WTC11 (cell line): ENCODE measurements around the gene LPGAT1. TPM values are rescaled to one million over a fixed set of nuclear protein-coding genes. Genes with fewer than 3 reads are reported as not detected.

ENCODE experiments used
- ATAC-seq: fragments of 200-7000 bp; cut with Tn5 transposase; 2 replicates; pipeline ENCODE4 v1.10.0; 2021; ENCODE audit warnings: mild to moderate bottlenecking, moderate library complexity
- CTCF ChIA-PET: fragments of 300-600 bp; sonication (Branson Sonifier 250); formaldehyde crosslinking; loops from one replicate; lab custom pipeline; 2021; ENCODE audit warnings: antibody characterized with exemption; lab: Charles Lee
- POLR2A ChIA-PET: fragments of 350-600 bp; sonication (Branson Sonifier 250); formaldehyde crosslinking; loops from one replicate; lab custom pipeline; 2021; ENCODE audit warnings: antibody characterized with exemption; lab: Charles Lee
- DNase-seq: peaks from one replicate; pipeline ENCODE4 v3.0.0; 2021; ENCODE audit warnings: low spot score
- H3K27ac Mint-ChIP-seq: 2 replicates; pipeline ENCODE4 v1.8.0; 2021; ENCODE audit warnings: mixed read lengths
- H3K27me3 Mint-ChIP-seq: 2 replicates; pipeline ENCODE4 v1.8.0; 2021; ENCODE audit warnings: low read depth, mild to moderate bottlenecking, moderate library complexity, mixed read lengths
- H3K36me3 Mint-ChIP-seq: 2 replicates; pipeline ENCODE4 v1.8.0; 2021; ENCODE audit warnings: mixed read lengths
- H3K4me1 Mint-ChIP-seq: 2 replicates; pipeline ENCODE4 v1.8.0; 2022; ENCODE audit warnings: mixed read lengths
- H3K4me3 Mint-ChIP-seq: 2 replicates; pipeline ENCODE4 v1.8.0; 2021; ENCODE audit warnings: mild to moderate bottlenecking, moderate library complexity, mixed read lengths
- H3K9me3 Mint-ChIP-seq: 2 replicates; pipeline ENCODE4 v1.8.0; 2021; ENCODE audit warnings: mixed read lengths
- EMX1 ChIP-seq: fragments of 250-450 bp; sonication (Bioruptor Pico); IDR thresholded peaks from 2 replicates; pipeline ENCODE4 v1.8.0; 2021; ENCODE audit warnings: mild to moderate bottlenecking
- ETV6 ChIP-seq: sonication (generic); formaldehyde crosslinking; IDR thresholded peaks from 2 replicates; pipeline ENCODE4 v1.8.1; 2022; ENCODE audit warnings: mild to moderate bottlenecking, missing genetic modification reagents
- MXD4 ChIP-seq: fragments of 250-450 bp; sonication (Bioruptor Pico); IDR thresholded peaks from 2 replicates; pipeline ENCODE4 v1.8.0; 2021; ENCODE audit warnings: mild to moderate bottlenecking, moderate library complexity, borderline replicate concordance
- MYBL2 ChIP-seq: sonication (generic); formaldehyde crosslinking; IDR thresholded peaks from 2 replicates; pipeline ENCODE4 v1.8.1; 2023; ENCODE audit warnings: mild to moderate bottlenecking, moderate library complexity, missing genetic modification reagents
- NR2C2 ChIP-seq: sonication (generic); formaldehyde crosslinking; IDR thresholded peaks from 2 replicates; pipeline ENCODE4 v1.8.0; 2022; ENCODE audit warnings: mild to moderate bottlenecking, missing genetic modification reagents
- SMAD3 ChIP-seq: sonication (generic); formaldehyde crosslinking; IDR thresholded peaks from 2 replicates; pipeline ENCODE4 v1.8.0; 2022; ENCODE audit warnings: missing genetic modification reagents, mild to moderate bottlenecking, borderline replicate concordance
- TEAD4 ChIP-seq: sonication (generic); formaldehyde crosslinking; IDR thresholded peaks from 2 replicates; pipeline ENCODE4 v1.8.0; 2022; ENCODE audit warnings: mild to moderate bottlenecking, missing genetic modification reagents
- ZNF138 ChIP-seq: sonication (generic); formaldehyde crosslinking; conservative IDR thresholded peaks from 2 replicates; pipeline ENCODE4 v1.8.1; 2022; ENCODE audit warnings: mild to moderate bottlenecking, moderate library complexity, missing genetic modification reagents
- ZNF219 ChIP-seq: sonication (generic); formaldehyde crosslinking; IDR thresholded peaks from 2 replicates; pipeline ENCODE4 v1.8.0; 2023; ENCODE audit warnings: missing genetic modification reagents, mild to moderate bottlenecking, borderline replicate concordance
- ZNF232 ChIP-seq: sonication (generic); formaldehyde crosslinking; IDR thresholded peaks from 2 replicates; pipeline ENCODE4 v1.8.0; 2022; ENCODE audit warnings: mild to moderate bottlenecking, missing genetic modification reagents
- ZNF396 ChIP-seq: fragments of 250-450 bp; sonication (Bioruptor Pico); IDR thresholded peaks from 2 replicates; pipeline ENCODE4 v1.8.0; 2021; ENCODE audit warnings: mild to moderate bottlenecking, moderate library complexity, borderline replicate concordance
- total RNA-seq: library from RNA; stranded (reverse); gene quantifications from 3 replicates; pipeline ENCODE4 v1.2.3, GENCODE V29; 2021
- TF ChIP-seq, protein P1 (sequence below): fragments of 250-450 bp; sonication (Bioruptor Pico); IDR thresholded peaks from 2 replicates; pipeline ENCODE4 v1.9.0; 2021; ENCODE audit warnings: mild to moderate bottlenecking
- TF ChIP-seq, protein P2 (sequence below): sonication (generic); formaldehyde crosslinking; IDR thresholded peaks from 2 replicates; pipeline ENCODE4 v1.8.1; 2023; ENCODE audit warnings: mild to moderate bottlenecking, moderate library complexity, missing genetic modification reagents
- TF ChIP-seq, protein P3 (sequence below): fragments of 250-450 bp; sonication (Bioruptor Pico); IDR thresholded peaks from 2 replicates; pipeline ENCODE4 v1.9.0; 2021; ENCODE audit warnings: mild to moderate bottlenecking
- TF ChIP-seq, protein P4 (sequence below): sonication (generic); formaldehyde crosslinking; IDR thresholded peaks from 2 replicates; pipeline ENCODE4 v1.8.0; 2022; ENCODE audit warnings: mild to moderate bottlenecking, missing genetic modification reagents
- TF ChIP-seq, protein P5 (sequence below): fragments of 250-450 bp; sonication (Bioruptor Pico); conservative IDR thresholded peaks from 2 replicates; pipeline ENCODE4 v1.9.0; 2021; ENCODE audit warnings: mild to moderate bottlenecking
- TF ChIP-seq, protein P6 (sequence below): sonication (generic); formaldehyde crosslinking; conservative IDR thresholded peaks from 2 replicates; pipeline ENCODE4 v1.8.1; 2023; ENCODE audit warnings: mild to moderate bottlenecking, low read depth, missing genetic modification reagents, moderate library complexity
- TF ChIP-seq, protein P7 (sequence below): sonication (generic); formaldehyde crosslinking; IDR thresholded peaks from 2 replicates; pipeline ENCODE4 v1.8.0; 2023; ENCODE audit warnings: missing genetic modification reagents

LPGAT1 gene
- total RNA-seq, 1 experiment from 2014 or later, result 15.1 TPM

DNA sequence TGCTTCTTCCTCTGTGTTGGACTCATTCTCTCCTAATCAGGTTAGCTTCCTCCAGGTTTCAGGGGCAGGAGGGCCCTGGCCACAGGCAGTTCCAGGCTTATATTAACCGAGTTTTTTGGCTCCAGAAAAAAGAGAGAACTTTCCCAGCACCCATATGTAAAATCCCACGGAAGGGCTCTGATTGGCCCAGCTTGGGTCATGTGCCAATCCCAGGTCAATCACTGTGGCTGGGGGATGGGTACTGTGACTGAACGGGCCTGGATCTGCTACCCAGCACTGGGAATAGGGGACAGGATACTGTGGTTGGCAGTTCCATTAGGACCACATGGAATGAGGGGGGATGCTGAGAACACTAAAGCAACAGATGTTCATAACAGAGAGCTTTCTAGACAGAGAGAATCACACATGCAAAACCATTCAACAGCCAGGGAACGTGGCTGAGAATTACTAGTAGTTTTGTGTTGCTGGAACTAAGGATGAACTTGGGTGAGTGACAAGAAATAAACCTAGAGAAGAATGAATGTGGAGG is 104.0 kb downstream of the LPGAT1 start:
- ATAC-seq, result peak; percentile 32
- no peak overlapping the region for H3K27ac Mint-ChIP-seq
- CTCF ChIA-PET, result interaction anchor here (0.6 to 0.9 kb wide), 2 partner anchors 62 to 310 kb away, joined by 3 to 4 read pairs; partner anchors contain the start of genes DTL and INTS7
- POLR2A ChIA-PET, result no interaction called here
- no peaks in the 10 kb centered on the region for H3K4me1 Mint-ChIP-seq
- H3K36me3 Mint-ChIP-seq, result no peaks in the 10 kb centered on the region
- H3K4me3 Mint-ChIP-seq, result no peak overlapping the region
- peaks cover 4% of the 10 kb centered on the region; the same call in 1 of the 2 replicates for H3K9me3 Mint-ChIP-seq
- TF ChIP-seq, protein P1, sequence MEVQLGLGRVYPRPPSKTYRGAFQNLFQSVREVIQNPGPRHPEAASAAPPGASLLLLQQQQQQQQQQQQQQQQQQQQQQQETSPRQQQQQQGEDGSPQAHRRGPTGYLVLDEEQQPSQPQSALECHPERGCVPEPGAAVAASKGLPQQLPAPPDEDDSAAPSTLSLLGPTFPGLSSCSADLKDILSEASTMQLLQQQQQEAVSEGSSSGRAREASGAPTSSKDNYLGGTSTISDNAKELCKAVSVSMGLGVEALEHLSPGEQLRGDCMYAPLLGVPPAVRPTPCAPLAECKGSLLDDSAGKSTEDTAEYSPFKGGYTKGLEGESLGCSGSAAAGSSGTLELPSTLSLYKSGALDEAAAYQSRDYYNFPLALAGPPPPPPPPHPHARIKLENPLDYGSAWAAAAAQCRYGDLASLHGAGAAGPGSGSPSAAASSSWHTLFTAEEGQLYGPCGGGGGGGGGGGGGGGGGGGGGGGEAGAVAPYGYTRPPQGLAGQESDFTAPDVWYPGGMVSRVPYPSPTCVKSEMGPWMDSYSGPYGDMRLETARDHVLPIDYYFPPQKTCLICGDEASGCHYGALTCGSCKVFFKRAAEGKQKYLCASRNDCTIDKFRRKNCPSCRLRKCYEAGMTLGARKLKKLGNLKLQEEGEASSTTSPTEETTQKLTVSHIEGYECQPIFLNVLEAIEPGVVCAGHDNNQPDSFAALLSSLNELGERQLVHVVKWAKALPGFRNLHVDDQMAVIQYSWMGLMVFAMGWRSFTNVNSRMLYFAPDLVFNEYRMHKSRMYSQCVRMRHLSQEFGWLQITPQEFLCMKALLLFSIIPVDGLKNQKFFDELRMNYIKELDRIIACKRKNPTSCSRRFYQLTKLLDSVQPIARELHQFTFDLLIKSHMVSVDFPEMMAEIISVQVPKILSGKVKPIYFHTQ (CRISPR knock-in tag), result no peak
- TF ChIP-seq ZNF396, result no peak
- TF ChIP-seq, protein P2, sequence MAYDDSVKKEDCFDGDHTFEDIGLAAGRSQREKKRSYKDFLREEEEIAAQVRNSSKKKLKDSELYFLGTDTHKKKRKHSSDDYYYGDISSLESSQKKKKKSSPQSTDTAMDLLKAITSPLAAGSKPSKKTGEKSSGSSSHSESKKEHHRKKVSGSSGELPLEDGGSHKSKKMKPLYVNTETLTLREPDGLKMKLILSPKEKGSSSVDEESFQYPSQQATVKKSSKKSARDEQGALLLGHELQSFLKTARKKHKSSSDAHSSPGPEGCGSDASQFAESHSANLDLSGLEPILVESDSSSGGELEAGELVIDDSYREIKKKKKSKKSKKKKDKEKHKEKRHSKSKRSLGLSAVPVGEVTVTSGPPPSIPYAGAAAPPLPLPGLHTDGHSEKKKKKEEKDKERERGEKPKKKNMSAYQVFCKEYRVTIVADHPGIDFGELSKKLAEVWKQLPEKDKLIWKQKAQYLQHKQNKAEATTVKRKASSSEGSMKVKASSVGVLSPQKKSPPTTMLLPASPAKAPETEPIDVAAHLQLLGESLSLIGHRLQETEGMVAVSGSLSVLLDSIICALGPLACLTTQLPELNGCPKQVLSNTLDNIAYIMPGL (CRISPR knock-in tag), result no peak
- TF ChIP-seq, protein P3, sequence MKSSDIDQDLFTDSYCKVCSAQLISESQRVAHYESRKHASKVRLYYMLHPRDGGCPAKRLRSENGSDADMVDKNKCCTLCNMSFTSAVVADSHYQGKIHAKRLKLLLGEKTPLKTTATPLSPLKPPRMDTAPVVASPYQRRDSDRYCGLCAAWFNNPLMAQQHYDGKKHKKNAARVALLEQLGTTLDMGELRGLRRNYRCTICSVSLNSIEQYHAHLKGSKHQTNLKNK, result no peak
- TF ChIP-seq MYBL2, result no peak
- no peak for TF ChIP-seq NR2C2
- no peak for TF ChIP-seq ZNF219 (CRISPR knock-in tag)
- no peak for TF ChIP-seq EMX1 (CRISPR knock-in tag)
- TF ChIP-seq SMAD3 (CRISPR knock-in tag), result no peak
- no peak for TF ChIP-seq ETV6 (CRISPR knock-in tag)
- no peak for TF ChIP-seq TEAD4 (CRISPR knock-in tag)
- TF ChIP-seq, protein P4, sequence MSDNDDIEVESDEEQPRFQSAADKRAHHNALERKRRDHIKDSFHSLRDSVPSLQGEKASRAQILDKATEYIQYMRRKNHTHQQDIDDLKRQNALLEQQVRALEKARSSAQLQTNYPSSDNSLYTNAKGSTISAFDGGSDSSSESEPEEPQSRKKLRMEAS (CRISPR knock-in tag), result no peak
- no peak for TF ChIP-seq ZNF138 (CRISPR knock-in tag)
- TF ChIP-seq ZNF232, result no peak
- TF ChIP-seq, protein P5, sequence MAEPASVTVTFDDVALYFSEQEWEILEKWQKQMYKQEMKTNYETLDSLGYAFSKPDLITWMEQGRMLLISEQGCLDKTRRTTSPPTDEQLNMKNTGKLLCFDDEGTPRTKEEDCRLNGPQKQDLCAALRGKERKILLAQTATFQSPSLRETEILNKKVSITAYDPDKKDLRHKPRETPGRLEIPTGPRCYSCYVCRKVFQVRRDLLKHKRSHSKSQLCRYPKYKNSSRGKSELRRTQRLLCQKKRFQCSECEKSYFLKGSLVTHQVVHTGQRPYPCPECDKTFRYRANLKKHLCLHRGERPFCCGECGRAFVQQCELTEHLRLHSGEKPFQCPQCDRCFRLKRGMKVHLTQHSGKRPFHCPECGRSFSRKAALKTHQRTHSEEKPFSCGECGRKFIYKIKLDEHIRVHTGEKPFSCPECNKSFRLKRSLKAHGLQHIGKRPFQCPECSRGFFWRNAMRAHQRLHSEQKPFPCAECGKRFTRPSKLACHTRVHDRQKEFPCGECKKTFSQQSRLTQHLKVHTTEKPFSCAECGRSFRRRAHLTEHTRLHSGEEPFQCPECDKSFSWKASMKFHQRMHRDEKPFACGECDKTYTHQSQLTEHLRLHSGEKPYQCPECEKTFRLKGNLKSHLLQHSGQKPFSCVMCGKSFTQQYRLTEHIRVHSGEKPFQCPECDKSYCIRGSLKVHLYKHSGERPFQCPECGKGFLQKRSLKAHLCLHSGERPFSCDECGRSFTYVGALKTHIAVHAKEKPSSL (CRISPR knock-in tag), result no peak
- no peak for DNase-seq
- no peaks in the 10 kb centered on the region for H3K27me3 Mint-ChIP-seq

DNA sequence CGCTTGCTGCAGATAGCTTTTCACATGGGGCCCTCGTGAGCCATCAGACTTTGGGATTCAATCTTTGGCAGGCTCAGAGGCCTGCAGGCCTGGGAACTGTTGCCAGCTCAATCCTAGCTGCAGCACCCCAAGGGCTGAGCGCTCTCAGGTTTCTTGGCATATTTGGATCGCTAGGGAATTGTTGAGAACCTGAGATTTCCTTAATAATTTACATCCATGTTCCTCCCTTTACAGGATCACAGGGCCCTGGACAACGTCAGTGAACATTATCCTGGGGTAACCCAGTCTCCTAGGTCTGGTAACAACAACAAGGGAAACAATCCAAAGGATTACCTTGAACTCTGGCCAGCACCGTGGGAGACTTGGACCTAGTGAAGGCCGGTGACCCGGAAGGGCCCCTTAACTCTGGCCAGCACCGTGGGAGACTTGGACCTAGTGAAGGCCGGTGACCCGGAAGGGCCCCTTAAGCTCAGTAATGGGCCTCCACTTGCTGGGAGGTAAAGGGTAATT is 105.8 kb downstream of the LPGAT1 start:
- ATAC-seq, result no peak
- CTCF ChIA-PET, result no interaction called here
- Mint-ChIP-seq H3K4me3 (no peak overlapping the region), H3K36me3 (no peaks in the 10 kb centered on the region), H3K27me3 (no peaks in the 10 kb centered on the region), H3K27ac (no peak overlapping the region), H3K9me3 (peaks cover 7% of the 10 kb centered on the region; the same call in 1 of the 2 replicates), H3K4me1 (no peaks in the 10 kb centered on the region)
- DNase-seq, result no peak
- POLR2A ChIA-PET, result no interaction called here
- TF ChIP-seq, protein P2 (CRISPR knock-in tag), result no peak
- TF ChIP-seq, protein P6, sequence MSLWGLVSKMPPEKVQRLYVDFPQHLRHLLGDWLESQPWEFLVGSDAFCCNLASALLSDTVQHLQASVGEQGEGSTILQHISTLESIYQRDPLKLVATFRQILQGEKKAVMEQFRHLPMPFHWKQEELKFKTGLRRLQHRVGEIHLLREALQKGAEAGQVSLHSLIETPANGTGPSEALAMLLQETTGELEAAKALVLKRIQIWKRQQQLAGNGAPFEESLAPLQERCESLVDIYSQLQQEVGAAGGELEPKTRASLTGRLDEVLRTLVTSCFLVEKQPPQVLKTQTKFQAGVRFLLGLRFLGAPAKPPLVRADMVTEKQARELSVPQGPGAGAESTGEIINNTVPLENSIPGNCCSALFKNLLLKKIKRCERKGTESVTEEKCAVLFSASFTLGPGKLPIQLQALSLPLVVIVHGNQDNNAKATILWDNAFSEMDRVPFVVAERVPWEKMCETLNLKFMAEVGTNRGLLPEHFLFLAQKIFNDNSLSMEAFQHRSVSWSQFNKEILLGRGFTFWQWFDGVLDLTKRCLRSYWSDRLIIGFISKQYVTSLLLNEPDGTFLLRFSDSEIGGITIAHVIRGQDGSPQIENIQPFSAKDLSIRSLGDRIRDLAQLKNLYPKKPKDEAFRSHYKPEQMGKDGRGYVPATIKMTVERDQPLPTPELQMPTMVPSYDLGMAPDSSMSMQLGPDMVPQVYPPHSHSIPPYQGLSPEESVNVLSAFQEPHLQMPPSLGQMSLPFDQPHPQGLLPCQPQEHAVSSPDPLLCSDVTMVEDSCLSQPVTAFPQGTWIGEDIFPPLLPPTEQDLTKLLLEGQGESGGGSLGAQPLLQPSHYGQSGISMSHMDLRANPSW, result no peak
- no peak for TF ChIP-seq MXD4 (CRISPR knock-in tag)
- TF ChIP-seq, protein P5 (CRISPR knock-in tag), result no peak
- TF ChIP-seq, protein P7, sequence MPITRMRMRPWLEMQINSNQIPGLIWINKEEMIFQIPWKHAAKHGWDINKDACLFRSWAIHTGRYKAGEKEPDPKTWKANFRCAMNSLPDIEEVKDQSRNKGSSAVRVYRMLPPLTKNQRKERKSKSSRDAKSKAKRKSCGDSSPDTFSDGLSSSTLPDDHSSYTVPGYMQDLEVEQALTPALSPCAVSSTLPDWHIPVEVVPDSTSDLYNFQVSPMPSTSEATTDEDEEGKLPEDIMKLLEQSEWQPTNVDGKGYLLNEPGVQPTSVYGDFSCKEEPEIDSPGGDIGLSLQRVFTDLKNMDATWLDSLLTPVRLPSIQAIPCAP (CRISPR knock-in tag), result no peak
- no peak for TF ChIP-seq ZNF396
- TF ChIP-seq, protein P4 (CRISPR knock-in tag), result no peak
